Activated CD4-positive, CD25-positive, alpha-beta regulatory T cell treated with anti-CD3 and anti-CD28 coated beads, Interleukin-2, amount 50 U/mL, for 16 hours (primary cell): ENCODE measurements around the gene NDUFB10.
"Not testable (repeated sequence)": the region's sequence is repeated elsewhere in the genome, so short reads cannot be mapped to it uniquely, and the experiment has no call there.

Experiments
- DNase-seq: peaks from one replicate; pipeline ENCODE4 v3.0.0-alpha.2; 2020; ENCODE audit warnings: low read depth, low spot score

NDUFB10 gene

GRCh38 chr16:1946495-1947368 lies 12.6 kb upstream of the NDUFB10 start:
- DNase-seq, result no peak

GRCh38 chr16:1947369-1947670 lies 12.0 kb upstream of the NDUFB10 start:
- DNase-seq, result no peak

- DNase-seq, result no peak
Measured at GRCh38 chr16:1949507-1949906, 9.8 kb upstream of the NDUFB10 start.

- no peak for DNase-seq
Measured at GRCh38 chr16:1950047-1950446, 9.3 kb upstream of the NDUFB10 start.

- DNase-seq, result no peak
Measured at GRCh38 chr16:1950559-1950958, 8.8 kb upstream of the NDUFB10 start.

GRCh38 chr16:1953734-1954133 lies 5.6 kb upstream of the NDUFB10 start:
- DNase-seq, result no peak

- not testable (repeated sequence) for DNase-seq
Measured at GRCh38 chr16:1957434-1958142, 1.8 kb upstream of the NDUFB10 start.

- DNase-seq, result not testable (repeated sequence)
Measured at GRCh38 chr16:1958143-1958491, 1.2 kb upstream of the NDUFB10 start.

- no peak for DNase-seq
Measured at GRCh38 chr16:1958715-1959268, 546 bp upstream of the NDUFB10 start.

- DNase-seq, result no peak
Measured at GRCh38 chr16:1960665-1961630, 1.6 kb downstream of the NDUFB10 start.

- no peak for DNase-seq
Measured at GRCh38 chr16:1961651-1962067, 2.3 kb downstream of the NDUFB10 start.

GRCh38 chr16:1962161-1963153 lies 3.1 kb downstream of the NDUFB10 start:
- DNase-seq, result not testable (repeated sequence)

GRCh38 chr16:1963806-1964505 lies 4.6 kb downstream of the NDUFB10 start:
- no peak for DNase-seq

- peak; percentile 90 for DNase-seq
Measured at GRCh38 chr16:1964506-1965395, 5.4 kb downstream of the NDUFB10 start, which contains the start of gene RPS2. Gene RPS2, minus strand, starts transcription at chr16:1964826. Its CDS starts 201 bp downstream, at chr16:1964625.

GRCh38 chr16:1965396-1966001 lies 6.2 kb downstream of the NDUFB10 start:
- no peak for DNase-seq

GRCh38 chr16:1966460-1966859 lies 7.1 kb downstream of the NDUFB10 start, which contains the start of gene RNF151:
Gene RNF151, plus strand, starts transcription at chr16:1966856. Its CDS starts 26 bp downstream, at chr16:1966882.
- no peak for DNase-seq

- DNase-seq, result no peak
Measured at GRCh38 chr16:1968146-1968953, 9.0 kb downstream of the NDUFB10 start.
